ENCODE data around the gene IKZF3.
"Not testable (repeated sequence)": the region's sequence is repeated elsewhere in the genome, so short reads cannot be mapped to it uniquely, and the experiment has no call there.

The IKZF3 gene

GRCh38 chr17:39714234-39714633, 149.9 kb downstream of the IKZF3 start:
- DNase-seq, result no peak

GRCh38 chr17:39711851-39712250, 152.3 kb downstream of the IKZF3 start:
- no peak for DNase-seq

- not testable (repeated sequence) for DNase-seq
Observed at GRCh38 chr17:39711071-39711470, 153.0 kb downstream of the IKZF3 start.

GRCh38 chr17:39709998-39710964, 153.8 kb downstream of the IKZF3 start:
- no peak for DNase-seq

GRCh38 chr17:39709319-39709997, 154.7 kb downstream of the IKZF3 start:
- no peak for DNase-seq
